ENCODE data around the gene POLR2M. TPM values are rescaled to one million over a fixed set of nuclear protein-coding genes. Genes with fewer than 3 reads are reported as not detected.

POLR2M gene
- total RNA-seq, 1 experiment from 2014 or later: 563 TPM

DNA sequence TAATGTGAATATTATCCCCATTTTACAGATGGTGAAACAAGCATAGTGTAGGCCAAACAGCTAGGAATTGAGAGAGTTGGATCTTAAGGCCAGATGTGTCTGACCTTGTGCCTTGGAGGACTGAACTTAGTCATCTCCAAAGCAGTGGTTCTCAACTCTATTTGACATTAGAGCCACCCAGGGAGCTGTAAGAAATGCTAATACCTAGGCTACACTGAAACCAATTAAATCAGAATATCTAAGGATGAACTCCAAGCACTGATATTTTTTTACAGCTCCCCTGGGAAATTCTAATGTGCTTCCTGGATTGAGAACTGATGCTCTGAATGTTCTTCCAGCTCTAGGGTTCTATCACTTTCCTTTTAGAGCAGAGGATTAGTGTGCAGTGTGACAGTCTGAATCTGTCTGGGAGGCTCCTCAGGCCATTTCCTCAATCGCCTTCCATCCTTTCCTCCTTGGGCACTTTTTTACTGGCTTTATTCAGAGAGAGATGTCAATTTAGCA, 32.3 kb downstream of the POLR2M start:
- DNase-seq (ENCODE audit: low read depth): no peak

DNA sequence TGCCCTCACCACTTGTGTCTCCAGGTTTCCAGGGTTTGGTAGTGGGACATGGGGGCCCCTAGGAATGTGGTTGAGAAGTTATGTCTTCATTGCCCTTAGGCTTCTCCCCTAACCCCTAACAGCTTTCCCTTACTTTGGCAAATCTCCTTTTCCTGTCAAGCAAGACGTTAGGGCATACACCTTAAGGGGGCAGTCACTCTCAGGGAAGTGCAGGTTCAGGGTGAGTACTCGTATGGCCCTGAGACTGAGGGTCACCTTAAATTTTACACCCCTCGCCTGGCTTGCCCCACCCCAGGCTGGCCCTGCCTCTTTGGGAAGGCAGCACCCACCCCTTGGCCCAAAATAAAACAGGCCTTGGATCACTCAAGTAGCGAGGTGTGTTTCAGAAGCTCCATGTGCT, 33.5 kb downstream of the POLR2M start:
- no peak for DNase-seq (ENCODE audit: low read depth)

DNA sequence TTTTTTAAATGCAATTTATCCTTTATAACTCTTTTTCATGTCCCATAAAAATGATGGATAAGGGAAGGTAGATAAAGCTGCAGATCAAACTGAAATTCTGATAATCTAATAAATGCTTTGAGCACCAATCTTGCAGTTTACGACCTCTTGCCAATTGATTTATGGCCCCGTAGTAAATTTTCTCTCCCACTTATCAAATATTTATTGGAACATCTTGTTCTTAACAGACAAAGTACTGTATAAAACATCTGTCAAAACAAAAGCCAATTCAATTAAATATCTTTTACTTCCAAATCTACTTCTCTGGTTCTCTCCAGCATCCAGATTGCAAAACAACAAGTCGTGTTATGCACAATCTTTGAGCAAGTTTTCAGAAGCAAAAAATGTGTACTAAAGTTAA, 34.6 kb downstream of the POLR2M start:
- DNase-seq (ENCODE audit: low read depth): no peak

DNA sequence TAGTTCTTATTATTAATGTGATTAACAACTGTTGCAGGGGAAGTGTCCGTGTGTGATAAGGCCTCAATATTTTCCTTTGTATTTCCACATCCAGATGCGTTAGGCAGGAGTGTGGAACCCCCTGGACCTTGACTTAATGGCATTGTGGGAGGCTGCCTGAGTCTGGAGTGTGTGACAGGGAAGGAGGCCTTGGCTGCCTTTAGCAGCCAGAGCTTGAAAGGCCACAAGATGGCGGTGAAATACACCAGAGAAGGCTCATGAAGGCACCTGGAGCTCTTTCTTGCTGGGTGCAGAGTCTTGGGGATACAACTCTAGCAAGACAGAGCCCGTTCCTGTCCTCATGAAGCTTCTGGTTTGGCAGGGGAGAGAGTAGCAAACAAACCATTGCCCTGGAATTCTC, 36.9 kb downstream of the POLR2M start:
- DNase-seq (ENCODE audit: low read depth): peak; percentile 44

DNA sequence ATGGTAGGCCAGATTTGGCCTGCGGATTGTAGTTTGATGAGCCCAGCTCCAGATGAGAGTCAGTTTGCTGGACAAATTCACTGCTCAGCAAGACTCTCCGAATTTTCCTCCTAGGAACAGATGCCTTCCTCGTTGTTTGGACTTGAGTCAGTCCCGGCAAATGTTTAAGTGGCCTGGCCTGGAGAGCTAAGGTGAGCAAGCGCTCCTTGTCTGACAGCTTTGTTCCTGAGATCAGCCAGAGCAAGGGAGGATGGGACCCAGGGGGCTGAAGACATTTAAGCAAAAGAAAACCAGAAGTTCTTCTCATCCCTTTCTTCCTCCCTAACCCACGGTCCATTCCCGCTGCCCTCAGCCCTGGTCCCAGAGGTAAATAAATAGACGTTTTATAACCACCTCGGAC, 40.3 kb downstream of the POLR2M start:
- no peak for DNase-seq (ENCODE audit: low read depth)

DNA sequence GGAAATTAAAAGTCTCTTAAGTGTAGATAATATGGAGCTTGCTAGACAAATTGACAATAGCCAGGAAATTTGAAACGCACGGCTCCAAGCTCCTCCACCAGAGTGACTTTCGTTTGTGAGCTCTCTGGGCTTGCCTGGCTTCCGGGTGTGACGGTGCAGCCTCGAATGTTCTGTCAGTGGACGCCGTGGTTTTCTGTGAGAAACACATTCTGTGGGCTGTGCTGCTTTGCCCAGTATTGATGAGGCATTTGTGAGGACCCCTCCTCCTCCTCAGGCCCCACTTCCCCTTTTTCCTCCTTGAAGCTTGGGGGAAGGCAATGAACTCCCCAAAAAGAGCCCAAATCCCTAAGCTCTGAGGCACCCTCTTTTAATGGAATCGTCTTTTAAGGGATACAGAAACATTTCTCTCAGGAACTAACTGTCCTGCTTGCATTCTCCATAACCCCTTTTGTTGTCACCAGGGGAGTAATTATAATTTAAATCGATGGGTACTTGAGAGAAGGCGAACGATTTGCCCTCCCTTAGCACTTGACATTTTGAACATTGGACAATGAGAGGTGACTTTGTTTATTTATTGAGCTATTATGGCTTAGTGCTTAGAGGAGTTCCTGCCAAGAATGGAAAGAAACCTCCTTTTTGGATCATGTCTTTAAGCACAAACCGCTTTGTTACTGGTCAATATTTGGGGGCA, 40.8 kb downstream of the POLR2M start:
- no peak for DNase-seq (ENCODE audit: low read depth)

DNA sequence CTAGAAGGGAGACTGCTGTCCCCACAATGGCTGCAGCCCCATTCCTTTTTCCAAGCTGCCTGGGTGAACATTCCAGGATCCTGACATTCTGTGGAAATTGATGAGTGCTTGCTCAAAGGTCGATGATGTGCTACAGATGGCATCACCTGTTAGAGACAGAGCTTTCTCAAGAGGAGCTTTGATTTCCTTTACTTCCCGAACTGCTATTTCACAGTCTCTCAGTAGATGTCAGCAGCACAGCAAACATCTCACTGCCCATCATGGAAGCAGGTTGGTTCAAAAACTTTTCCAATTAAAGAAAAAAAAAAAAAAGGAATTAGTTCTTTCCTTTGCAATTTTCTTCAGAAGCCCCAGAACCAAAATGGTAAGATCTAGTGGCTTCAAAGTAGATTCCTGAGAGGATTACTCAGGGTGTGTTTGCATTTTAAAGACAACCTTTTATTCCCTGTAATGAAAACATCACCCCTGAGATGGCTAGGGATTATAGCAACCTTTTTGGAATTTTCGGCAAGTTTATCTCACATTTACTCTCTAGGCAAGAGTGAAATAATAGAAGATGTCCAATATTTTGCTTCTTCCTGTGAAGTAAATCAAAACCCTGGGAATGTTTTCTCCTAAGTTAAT, 44.8 kb downstream of the POLR2M start:
- peak; percentile 45 for DNase-seq (ENCODE audit: low read depth)

DNA sequence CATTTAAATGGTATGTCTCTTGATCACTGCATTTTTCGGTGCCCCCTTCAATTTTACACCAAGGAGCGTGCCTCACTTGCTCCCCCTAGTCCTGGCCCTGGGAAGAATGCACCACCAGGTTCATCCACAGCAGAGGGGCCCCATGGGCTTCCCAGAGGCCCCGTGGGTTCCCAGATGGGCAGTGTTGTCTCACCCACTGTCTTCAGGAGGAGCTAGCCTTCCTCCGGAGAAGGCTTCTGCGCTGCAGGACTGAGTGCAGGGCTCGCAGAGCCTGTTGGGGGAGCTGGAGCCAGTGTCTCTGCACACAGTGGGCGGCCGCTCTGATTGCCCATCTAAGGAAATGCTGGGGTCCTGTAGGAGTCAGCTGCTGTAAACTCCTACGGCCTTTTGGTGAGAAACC, 45.9 kb downstream of the POLR2M start:
- DNase-seq (ENCODE audit: low read depth): no peak

DNA sequence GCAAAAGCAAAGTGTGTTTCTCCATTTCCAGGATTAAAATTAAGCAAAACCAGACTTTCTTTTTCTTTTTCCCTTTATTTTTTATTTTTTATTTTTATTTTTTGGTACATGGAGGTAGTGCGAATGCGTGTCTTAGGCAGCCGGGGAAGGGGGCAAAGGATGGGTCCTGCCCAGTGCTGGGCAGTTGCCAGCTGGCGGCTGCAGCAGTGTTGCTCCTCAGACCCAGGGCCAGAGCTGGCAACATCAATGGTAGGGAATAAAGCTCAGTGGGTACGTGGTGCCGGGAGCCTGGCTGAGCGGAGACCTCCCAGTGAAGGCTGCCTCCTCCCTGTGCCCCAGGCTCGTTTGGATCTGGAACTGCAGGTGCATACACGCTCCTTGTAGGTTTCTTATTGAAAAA, 46.3 kb downstream of the POLR2M start:
- DNase-seq (ENCODE audit: low read depth): no peak

DNA sequence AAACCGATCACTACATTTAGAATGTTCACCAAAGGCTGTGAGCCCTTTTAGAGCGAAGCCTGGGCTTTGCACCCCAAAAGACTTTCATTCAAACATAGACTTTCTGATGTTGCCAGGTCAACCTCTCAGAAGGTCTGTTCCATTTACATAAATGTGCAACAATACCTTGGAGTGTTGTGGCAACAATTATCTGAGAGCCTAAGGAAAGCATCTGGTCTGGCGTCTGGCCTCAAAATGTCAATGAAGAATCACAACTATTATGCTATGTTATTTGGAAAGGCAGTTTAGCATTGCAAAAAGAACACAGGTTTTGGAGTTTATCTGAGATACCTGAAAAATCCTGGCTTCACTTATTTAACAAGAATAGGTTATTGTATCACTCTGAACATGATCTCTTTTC, 50.0 kb downstream of the POLR2M start:
- no peak for DNase-seq (ENCODE audit: low read depth)

DNA sequence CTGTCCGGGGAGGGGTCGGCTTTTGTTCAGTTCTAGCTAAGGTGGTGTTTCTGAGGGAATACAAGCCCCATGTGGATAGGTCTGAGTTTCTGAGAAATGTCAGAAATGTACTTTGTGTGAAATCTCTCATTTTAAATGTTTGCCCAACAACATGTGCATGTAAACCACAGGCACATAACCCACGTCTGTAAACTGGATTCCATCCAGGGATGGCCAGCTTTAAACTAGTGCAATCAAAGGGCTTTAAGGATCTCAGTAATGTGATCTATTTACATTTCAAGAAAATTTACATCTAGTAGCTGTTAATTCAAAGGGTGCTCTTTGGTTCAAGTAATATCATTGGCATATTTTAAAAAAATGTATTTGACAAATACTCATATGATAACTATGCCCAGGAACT, 52.0 kb downstream of the POLR2M start:
- DNase-seq (ENCODE audit: low read depth): no peak

DNA sequence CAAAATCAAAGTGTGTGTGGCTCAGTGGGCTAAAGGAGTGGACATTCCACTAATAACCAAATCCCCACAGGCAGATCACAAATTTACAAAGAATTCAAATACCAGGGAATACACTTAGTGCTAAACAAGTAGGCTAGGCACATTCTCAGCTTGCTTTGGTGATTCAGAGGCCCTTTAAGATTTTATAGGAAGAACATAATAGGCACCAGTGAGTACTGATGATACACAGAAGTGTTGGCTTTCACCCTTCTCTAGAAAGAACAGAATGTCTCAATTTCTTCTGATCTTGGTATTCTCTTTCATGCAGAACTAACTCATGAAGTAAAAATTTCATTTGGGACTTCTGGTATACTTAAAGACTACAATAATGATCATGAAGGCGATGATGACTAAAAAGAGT, 55.0 kb downstream of the POLR2M start:
- DNase-seq (ENCODE audit: low read depth): no peak

DNA sequence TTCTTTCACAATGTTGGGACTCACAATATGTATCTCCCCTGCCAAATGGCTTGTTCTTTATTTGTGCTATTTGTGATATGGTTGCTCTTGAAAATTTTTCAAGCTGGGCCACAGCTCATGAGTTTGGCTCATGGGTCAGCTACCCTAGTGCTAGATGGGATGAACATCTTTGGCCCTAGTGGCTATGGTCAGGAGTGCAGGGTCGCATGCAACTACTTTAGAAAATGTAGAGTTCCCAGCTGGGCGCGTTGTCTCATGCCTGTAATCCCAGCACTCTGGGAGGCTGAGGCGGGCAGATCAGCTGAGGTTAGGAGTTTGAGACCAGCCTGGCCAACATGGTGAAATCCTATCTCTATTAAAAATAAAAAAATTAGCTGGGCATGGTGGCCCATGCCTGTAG, 55.8 kb downstream of the POLR2M start:
- DNase-seq (ENCODE audit: low read depth): no peak

DNA sequence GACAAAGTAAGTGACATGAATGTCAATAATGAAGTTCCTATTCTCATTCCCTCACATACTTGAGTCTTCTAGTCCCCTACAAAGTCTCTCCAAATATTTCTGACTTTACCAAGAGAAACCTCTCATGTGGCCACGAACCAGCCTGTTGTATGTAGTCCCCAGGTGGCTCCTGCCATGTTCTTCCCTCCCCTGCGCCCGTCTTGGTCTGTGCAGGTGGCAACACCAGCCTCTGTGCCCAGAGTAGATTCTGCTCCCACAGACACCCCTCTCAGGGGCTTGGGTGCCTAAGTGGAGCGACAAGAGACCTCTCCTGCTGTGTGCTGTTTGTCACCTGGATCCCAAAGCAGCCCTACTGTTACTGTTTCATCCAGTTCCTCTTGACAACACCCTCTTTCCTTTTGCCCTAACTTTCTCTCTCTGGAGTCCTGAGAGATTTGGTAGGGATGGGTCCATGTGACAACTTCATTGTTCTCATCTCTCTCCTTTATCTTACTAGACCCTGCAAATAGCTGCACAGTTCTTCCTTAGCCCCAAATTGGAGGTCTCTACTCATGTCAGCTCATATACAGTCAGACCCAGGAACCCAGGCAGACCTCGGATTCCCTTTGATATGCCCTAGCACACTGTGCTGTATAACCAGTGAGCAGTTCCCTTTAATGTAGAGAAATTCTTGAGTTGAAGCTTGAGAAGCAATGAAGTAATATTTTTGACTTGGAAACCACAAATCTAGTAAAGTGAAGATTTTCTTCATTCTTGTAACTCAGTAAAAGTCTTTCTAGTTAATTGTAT, 56.9 kb downstream of the POLR2M start:
- no peak for DNase-seq (ENCODE audit: low read depth)

Other genes with a start within 250 kb of the POLR2M start
- 0.24 and 0.29 TPM in 2 replicates for gene MYZAP, start 114.8 kb upstream of the POLR2M start, total RNA-seq (2014; rRNA removed; shearing (Covaris generic))